ENCODE results near the gene FOXK1.
A peak's percentile ranks its signal among the peaks of the same experiment; 100 is the strongest.

Gene FOXK1

DNA sequence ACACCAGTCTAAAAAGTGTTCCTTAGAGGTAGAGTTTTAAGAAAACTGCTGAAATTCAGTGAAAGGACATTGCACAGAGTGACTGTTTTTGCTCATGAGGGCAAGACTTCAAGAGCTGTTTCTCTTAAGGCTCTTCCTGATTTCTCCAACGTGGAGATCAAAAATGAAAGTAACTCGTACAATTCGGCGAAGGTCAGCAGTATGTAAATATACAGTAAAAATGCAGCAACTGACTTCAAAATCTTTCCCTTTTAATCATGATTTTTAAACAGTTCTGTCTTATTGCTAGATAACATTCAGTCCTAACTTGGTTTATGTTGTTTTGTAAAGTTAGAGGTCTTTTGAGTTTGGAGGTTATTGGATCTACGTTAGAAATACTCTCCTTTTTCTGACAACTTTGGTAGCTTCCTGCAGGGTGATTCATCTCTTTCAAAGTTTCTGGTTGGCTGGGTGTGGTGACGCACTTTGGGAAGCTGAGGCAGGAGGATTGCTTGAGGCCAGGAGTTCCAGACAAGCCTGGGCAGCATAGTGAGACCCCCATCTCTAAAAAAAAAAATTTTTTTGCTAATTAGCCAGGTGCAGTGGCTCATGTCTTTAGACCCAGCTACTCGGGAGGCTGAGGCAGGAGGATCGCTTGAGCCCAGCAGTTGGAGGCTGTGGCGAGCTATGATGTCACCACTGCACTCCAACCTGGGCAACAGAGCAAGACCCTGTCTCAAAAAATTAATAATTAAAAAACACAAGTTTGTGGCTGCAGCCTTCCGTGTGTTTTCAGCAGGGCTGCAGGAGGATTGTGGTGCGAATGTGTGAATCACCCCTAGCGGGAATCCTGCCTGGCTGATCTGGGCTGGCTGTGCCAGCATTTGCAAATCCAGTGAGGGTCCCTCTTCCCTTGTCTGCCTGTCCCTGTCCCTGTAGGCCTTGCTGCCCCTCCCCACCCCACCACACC, 64.2 kb downstream of the FOXK1 start:
- DNase-seq, result no peak

DNA sequence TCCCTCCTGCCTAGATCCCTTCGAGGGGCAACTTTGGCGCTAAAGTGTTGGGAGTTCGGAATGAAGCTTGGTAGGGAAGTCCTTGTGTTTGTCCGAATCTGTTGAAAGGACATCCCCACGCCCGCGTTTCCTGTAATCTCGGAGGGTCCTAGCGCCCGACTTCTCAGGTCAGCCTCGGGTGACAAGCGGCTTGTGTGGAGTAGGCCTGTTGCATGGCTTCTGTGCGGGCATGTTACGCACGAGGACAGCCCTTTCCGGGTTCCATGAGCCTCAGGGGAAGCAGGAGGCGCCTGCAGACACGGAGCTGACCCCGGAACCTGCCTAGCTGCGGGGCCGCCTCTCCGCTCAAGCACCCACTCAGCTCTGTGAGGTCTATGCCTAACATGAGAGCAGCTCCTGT, 64.9 kb downstream of the FOXK1 start:
- no peak for DNase-seq

- DNase-seq, result no peak
Observed at GRCh38 chr7:4747746-4748145, 65.7 kb downstream of the FOXK1 start.

GRCh38 chr7:4748231-4748681, 66.2 kb downstream of the FOXK1 start:
- no peak for DNase-seq

DNA sequence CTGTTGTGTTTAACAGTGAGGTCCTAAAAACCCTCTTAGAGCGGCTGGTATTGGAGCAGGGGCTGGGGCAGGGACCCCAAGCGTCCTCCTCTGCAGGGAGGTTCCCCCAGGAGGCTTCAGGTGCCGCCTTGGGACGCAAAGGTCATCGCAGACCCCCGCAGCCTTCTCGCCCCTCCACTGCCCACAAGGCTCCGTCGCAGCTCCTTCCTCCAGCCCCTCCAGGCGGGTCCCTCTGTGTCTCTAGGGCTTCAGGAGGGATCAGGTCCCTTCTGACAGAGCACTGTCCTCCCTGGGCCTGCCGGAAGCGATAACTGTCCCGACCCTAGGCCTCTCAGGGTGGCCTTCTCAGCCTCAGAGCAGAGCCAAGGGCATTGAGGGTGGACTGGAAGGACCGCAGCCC, 67.3 kb downstream of the FOXK1 start:
- DNase-seq, result no peak

DNA sequence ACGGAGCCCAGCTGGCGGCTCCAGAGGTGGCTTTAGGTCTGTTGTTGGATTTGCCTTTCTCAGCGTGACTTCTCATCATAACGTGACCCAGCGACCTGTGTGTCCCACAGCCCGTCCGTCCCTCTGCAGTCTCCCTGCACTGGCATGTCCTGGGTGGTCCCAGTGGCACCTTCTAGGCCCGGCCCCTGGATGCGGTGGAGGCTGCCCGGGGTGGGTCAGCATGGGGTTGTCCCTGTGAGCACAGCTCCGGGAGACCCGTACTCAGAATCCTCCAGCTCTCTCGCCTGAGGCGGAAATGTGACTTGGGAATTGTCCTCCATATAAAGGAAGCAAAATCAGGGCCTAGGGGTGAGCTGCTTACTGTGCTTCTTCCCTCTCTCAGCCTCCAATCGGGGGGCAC, 67.7 kb downstream of the FOXK1 start:
- no peak for DNase-seq

DNA sequence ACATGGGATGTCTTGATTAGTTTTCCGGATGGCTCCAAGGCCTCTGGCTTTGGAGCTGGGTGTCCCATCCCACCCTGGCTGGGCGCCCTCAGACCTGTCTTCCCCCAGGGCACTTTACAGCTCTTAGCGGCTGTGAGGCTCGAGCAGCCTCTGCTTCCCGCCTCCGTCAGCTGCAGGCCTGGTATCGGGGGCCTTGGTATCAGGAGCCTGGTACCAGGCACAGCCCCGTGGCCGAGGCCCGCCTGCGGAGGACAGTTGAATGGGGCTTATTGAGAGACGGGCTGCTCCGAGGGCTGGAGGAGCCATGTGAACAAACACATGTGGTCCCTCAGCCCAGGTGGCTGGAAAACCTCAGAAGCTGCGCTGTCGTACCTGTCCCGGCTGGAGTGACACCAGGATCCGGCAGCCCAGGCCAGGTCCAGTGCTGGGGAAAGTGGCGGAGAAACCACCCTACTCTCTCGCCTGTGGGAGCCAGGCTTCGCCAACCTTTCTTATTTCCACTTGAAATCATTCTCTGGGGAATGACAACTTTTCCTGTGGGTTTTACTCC, 69.4 kb downstream of the FOXK1 start:
- DNase-seq, result no peak

GRCh38 chr7:4753598-4754432, 71.7 kb downstream of the FOXK1 start:
- peak; percentile 46 for DNase-seq

DNA sequence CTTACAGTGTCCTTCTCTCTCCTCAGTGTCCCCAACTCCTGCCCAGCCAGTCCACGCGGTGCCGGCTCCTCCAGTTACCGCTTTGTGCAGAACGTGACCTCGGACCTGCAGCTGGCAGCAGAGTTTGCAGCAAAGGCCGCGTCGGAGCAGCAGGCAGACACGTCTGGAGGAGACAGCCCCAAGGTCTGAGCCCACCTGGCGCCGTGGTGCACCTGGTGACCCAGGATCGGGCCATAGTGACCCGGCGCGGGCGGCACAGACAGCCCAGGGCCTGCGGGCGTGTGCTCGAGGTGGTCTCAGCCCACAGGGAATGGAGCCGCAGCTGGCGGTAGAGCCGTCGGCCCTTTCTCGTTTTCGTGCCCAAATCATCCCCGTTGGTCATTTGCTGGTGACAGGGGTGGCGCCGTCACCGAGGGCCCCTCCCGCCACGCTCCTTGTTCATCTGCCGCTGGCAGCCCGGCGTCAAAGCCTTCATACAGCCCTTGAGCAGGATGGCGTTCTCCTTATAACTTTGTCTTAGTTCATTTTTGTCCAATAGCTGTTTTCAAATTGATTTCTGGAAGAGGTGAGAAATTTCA, 72.4 kb downstream of the FOXK1 start:
- DNase-seq, result no peak

- DNase-seq, result no peak
Observed at GRCh38 chr7:4755045-4755444, 73.0 kb downstream of the FOXK1 start.

DNA sequence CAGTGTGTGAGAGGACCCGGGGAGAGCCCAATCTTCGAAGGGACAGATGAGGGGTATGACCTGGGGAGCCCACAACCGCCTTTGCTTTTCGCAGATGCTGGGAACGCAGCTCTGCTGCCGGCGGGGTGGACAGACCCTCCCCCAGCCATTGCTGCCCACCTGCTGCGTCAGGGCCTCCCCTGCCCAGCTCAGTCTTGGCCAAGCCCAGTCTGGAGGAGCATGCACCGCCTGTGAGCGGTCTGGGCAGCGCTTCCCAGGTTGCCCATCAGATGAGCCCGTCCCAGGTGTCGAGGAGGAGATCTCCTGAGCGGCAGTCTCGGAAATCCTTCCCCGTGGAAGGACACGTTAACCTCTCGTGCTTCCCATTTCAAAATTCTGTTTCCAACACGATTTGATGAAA, 76.0 kb downstream of the FOXK1 start:
- DNase-seq, result no peak

GRCh38 chr7:4758791-4759190, 76.7 kb downstream of the FOXK1 start:
- no peak for DNase-seq

- DNase-seq, result no peak
Observed at GRCh38 chr7:4759211-4759610, 77.1 kb downstream of the FOXK1 start.

DNA sequence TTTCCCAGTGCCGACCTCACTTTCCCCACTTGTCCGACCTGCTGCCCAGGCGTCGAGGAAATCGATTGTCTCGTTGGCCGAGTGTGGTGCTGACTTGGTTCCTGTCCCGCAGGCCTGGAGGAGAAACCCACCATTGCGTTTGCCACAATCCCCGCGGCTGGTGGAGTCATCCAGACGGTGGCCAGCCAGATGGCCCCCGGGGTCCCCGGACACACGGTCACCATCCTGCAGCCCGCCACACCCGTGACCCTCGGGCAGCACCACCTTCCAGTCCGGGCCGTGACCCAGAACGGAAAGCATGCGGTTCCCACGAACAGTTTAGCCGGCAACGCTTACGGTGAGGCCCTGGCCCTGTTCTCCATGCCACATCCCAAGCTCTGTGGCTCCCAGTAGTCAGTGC, 78.9 kb downstream of the FOXK1 start:
- no peak for DNase-seq

GRCh38 chr7:4762121-4763055, 80.3 kb downstream of the FOXK1 start:
- DNase-seq, result no peak

- DNase-seq, result no peak
Observed at GRCh38 chr7:4763091-4763793, 81.1 kb downstream of the FOXK1 start.

DNA sequence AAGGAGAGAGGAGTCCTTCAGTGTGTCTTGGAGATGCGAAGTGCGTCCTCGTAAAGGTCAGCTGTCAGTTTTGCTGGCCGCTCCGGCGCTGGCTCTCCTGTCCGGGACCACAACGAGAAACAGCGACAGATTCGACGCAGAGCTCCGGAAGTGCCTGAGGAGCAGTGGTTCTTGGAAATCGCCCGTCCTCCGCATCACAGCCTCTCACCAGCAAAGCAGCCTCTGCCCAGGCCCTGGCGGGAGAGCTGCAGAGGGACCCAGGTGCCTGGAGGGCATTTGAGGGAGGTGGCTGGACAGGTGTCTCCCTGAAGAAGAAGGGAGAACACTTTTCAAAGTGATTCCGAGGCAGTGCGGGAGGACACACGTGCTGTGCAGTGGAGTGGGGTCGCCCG, 81.7 kb downstream of the FOXK1 start:
- DNase-seq, result no peak

- DNase-seq, result no peak
Observed at GRCh38 chr7:4764402-4765007, 82.4 kb downstream of the FOXK1 start.

DNA sequence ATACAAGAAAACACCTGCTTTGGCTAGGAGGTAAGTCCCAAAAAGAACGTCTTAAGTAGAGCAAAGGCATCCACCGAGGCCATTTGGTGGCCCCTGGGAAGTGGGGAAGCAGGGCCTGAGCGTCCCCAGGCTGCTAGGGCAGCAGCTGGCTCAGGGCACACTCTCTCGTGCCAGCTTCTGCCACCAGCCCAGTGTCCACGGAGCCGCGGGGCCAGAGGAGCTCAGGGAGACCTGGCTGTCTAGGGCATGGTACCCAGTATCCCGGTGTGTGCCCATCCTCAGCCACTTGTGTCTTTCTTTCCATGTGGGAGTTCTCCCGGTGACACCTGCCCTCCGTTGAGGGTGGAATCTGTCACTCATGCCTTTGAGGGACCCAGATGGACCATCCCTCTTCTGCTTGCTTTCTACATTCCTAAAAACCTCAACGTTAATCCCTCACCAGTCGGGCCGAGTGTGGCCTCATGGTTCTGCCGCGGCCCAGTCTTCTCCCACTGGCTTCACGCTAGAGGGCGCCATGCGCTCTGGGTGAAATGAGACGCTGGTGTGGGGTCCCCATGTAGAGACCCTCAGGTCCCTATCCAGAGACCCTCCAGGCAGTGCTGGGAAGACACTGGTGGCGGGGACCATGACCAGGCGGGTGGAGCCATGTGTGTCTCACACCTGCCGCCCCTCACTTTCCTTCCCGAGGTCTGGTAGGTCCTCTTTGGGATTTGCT, 83.8 kb downstream of the FOXK1 start:
- no peak for DNase-seq

Measured in NCI-H2171 treated with DMSO at 0.1 percent for 48 hours (cell line).